Stimulated activated CD8-positive, alpha-beta memory T cell treated with anti-CD3 and anti-CD28 coated beads, Interleukin-2, amount 100 ng/mL, for 48 hours (primary cell): ENCODE measurements around the gene ZFP1.
A peak's percentile ranks its signal among the peaks of the same experiment; 100 is the strongest.

Experiments
- DNase-seq, 2 donors: peaks; one replicate each; pipeline ENCODE4 v3.0.0-alpha.2; 2020; ENCODE audit warnings: low read depth in 2 of 2

ZFP1 gene

GRCh38 chr16:75148311-75149195 is at the start of gene ZFP1:
ZFP1 (plus strand) TSS chr16:75148524; CDS start chr16:75152952, 4,428 bp downstream.
- DNase-seq = peak; percentile 92 to 94

- DNase-seq = no peak
Observed at GRCh38 chr16:75099075-75099667, 49.2 kb upstream of the ZFP1 start.

- DNase-seq = no peak
Observed at GRCh38 chr16:75099738-75100602, 48.4 kb upstream of the ZFP1 start.

GRCh38 chr16:75100603-75100990 is 47.7 kb upstream of the ZFP1 start:
- DNase-seq = no peak

GRCh38 chr16:75101635-75102034 is 46.7 kb upstream of the ZFP1 start:
- no peak for DNase-seq

GRCh38 chr16:75102595-75102994 is 45.7 kb upstream of the ZFP1 start:
- DNase-seq = no peak

- no peak for DNase-seq
Observed at GRCh38 chr16:75103994-75104393, 44.3 kb upstream of the ZFP1 start.

- DNase-seq = no peak
Observed at GRCh38 chr16:75104836-75105235, 43.5 kb upstream of the ZFP1 start.

- no peak for DNase-seq
Observed at GRCh38 chr16:75105306-75106061, 42.8 kb upstream of the ZFP1 start.

GRCh38 chr16:75106351-75107274 is 41.7 kb upstream of the ZFP1 start:
- DNase-seq = no peak

- DNase-seq = no peak
Observed at GRCh38 chr16:75107505-75107904, 40.8 kb upstream of the ZFP1 start.

GRCh38 chr16:75108792-75109731 is 39.3 kb upstream of the ZFP1 start:
- DNase-seq = peak; percentile 53 to 73

- DNase-seq = no peak
Observed at GRCh38 chr16:75109732-75110243, 38.5 kb upstream of the ZFP1 start.

GRCh38 chr16:75110637-75111513 is 37.4 kb upstream of the ZFP1 start:
- DNase-seq = peak; percentile 65 to 73

GRCh38 chr16:75111514-75111940 is 36.8 kb upstream of the ZFP1 start:
- no peak for DNase-seq

GRCh38 chr16:75111961-75112733 is 36.2 kb upstream of the ZFP1 start:
- DNase-seq = no peak
